Mesothelial cell of epicardium (in vitro differentiated cells): ENCODE data around the gene MECR. TPM values are rescaled to one million over a fixed set of nuclear protein-coding genes. Genes with fewer than 3 reads are reported as not detected.

ENCODE experiments used
- DNase-seq, 2 experiments: peaks; one replicate each; pipeline ENCODE4 v3.0.0; 2021; ENCODE audit warnings: low spot score in 2 of 2; ENCODE audit not compliant: unreplicated experiment in 2 of 2
- H3K27ac Mint-ChIP-seq: 2 replicates; pipeline ENCODE4 v1.8.0; 2021; ENCODE audit warnings: mixed read lengths
- H3K27me3 Mint-ChIP-seq: 2 replicates; pipeline ENCODE4 v1.8.0; 2021; ENCODE audit warnings: low read depth, mixed read lengths
- H3K36me3 Mint-ChIP-seq: 2 replicates; pipeline ENCODE4 v1.8.0; 2021; ENCODE audit warnings: mixed read lengths
- H3K4me1 Mint-ChIP-seq: 2 replicates; pipeline ENCODE4 v1.8.0; 2021; ENCODE audit warnings: mixed read lengths
- H3K4me3 Mint-ChIP-seq: 2 replicates; pipeline ENCODE4 v1.8.0; 2021; ENCODE audit warnings: mild to moderate bottlenecking, moderate library complexity, mixed read lengths
- H3K9me3 Mint-ChIP-seq: 2 replicates; pipeline ENCODE4 v1.8.0; 2021; ENCODE audit warnings: mixed read lengths
- CTCF ChIP-seq: fragments of 200-600 bp; sonication (generic); IDR thresholded peaks from one replicate; pipeline ENCODE4 v1.5.0; 2021; ENCODE audit warnings: antibody characterized with exemption; ENCODE audit not compliant: unreplicated experiment
- total RNA-seq: library from RNA; stranded (reverse); gene quantifications from 3 replicates; pipeline ENCODE4 v1.2.1, GENCODE V29; 2021

MECR gene
- total RNA-seq, 1 donor from 2014 or later = 36.6 TPM

GRCh38 chr1:29180497-29181412 is 50.0 kb downstream of the MECR start:
- no peaks in the 10 kb centered on the region for H3K9me3 Mint-ChIP-seq

GRCh38 chr1:29179641-29180184 is 51.0 kb downstream of the MECR start:
- H3K27ac Mint-ChIP-seq = peak overlapping the region; percentile 98
- no peak for DNase-seq
- H3K4me3 Mint-ChIP-seq = peak overlapping the region; percentile 97
- peaks cover 37% of the 10 kb centered on the region for H3K4me1 Mint-ChIP-seq
- TF ChIP-seq CTCF = no peak
- no peaks in the 10 kb centered on the region for H3K9me3 Mint-ChIP-seq
- no peaks in the 10 kb centered on the region for H3K27me3 Mint-ChIP-seq
- H3K36me3 Mint-ChIP-seq = peaks cover 8% of the 10 kb centered on the region

More at GRCh38 chr1:29180497-29181412, 50.0 kb downstream of the MECR start:
- H3K27me3 Mint-ChIP-seq = no peaks in the 10 kb centered on the region
- H3K27ac Mint-ChIP-seq = peak overlapping the region; percentile 98
- peak overlapping the region; percentile 97 for H3K4me3 Mint-ChIP-seq
- peaks cover 37% of the 10 kb centered on the region for H3K4me1 Mint-ChIP-seq
- no peak for DNase-seq
- H3K36me3 Mint-ChIP-seq = peaks cover 8% of the 10 kb centered on the region
- TF ChIP-seq CTCF = no peak

- TF ChIP-seq CTCF = no peak
- H3K9me3 Mint-ChIP-seq = peaks cover 4% of the 10 kb centered on the region
- DNase-seq = no peak
- no peaks in the 10 kb centered on the region for H3K27me3 Mint-ChIP-seq
- H3K36me3 Mint-ChIP-seq = peaks cover 16% of the 10 kb centered on the region
- H3K4me1 Mint-ChIP-seq = peaks cover 43% of the 10 kb centered on the region
- H3K4me3 Mint-ChIP-seq = no peak overlapping the region
- H3K27ac Mint-ChIP-seq = peak overlapping the region; percentile 94
These were observed 53.6 kb downstream of the MECR start for GRCh38 chr1:29177022-29177705.

GRCh38 chr1:29176576-29176975 is 54.2 kb downstream of the MECR start:
- no peak overlapping the region for H3K4me3 Mint-ChIP-seq
- DNase-seq = no peak

More at GRCh38 chr1:29176576-29176975, 54.2 kb downstream of the MECR start:
- Mint-ChIP-seq H3K4me1 (peaks cover 44% of the 10 kb centered on the region), H3K36me3 (peaks cover 16% of the 10 kb centered on the region), H3K27ac (peak overlapping the region; percentile 94), H3K27me3 (no peaks in the 10 kb centered on the region), H3K9me3 (peaks cover 4% of the 10 kb centered on the region)
- TF ChIP-seq CTCF = no peak
